ENCODE results near the gene NEMP2.

NEMP2 gene

DNA sequence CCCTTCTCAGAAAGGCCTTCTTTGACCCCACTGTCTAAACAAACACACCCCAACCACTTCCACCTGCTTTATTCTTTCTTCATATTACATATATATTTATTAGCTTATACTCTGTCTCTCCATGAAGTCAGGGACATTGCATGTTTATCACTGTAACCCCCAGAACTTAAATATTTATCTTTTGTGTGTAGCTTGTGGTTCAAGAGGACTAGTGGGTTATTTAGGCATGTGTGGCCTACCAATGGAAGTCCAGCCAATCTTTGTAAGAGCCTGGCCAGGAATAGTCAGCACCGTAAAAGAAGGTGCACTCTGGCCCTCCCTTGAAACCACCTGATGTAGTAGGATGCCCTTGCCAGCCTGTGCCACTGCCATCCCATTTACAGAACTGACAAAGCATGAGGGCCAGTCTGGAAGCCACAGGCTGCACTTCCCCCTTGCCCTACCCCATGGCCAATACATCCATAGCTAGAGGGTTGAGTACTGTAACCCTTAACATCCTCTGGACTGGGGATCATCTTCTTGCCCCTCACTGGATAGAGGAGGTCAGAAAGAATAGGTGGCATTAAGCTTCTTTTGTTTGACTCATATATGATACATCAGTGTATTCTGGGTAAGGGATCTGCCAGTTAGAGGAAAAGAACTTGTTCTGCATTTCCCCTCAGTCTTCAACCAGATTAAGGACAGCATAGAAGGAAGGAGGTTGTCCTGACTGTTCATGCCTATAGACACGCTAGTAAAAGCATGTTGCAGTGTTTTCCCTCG is 4.9 kb downstream of the NEMP2 start:
- in situ Hi-C loops (cut with MboI; ENCODE audit: low pct_unique_long_range_greater_than_20kb, low sequenced_read_pairs, unreplicated experiment): no loop called here
- TF ChIP-seq, protein P1, sequence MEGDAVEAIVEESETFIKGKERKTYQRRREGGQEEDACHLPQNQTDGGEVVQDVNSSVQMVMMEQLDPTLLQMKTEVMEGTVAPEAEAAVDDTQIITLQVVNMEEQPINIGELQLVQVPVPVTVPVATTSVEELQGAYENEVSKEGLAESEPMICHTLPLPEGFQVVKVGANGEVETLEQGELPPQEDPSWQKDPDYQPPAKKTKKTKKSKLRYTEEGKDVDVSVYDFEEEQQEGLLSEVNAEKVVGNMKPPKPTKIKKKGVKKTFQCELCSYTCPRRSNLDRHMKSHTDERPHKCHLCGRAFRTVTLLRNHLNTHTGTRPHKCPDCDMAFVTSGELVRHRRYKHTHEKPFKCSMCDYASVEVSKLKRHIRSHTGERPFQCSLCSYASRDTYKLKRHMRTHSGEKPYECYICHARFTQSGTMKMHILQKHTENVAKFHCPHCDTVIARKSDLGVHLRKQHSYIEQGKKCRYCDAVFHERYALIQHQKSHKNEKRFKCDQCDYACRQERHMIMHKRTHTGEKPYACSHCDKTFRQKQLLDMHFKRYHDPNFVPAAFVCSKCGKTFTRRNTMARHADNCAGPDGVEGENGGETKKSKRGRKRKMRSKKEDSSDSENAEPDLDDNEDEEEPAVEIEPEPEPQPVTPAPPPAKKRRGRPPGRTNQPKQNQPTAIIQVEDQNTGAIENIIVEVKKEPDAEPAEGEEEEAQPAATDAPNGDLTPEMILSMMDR (IDR thresholded peaks at IDR 0.05; ENCODE audit: extremely low read depth, insufficient read depth, missing control alignments): no peak
- no peak for DNase-seq (ENCODE audit: low spot score)

DNA sequence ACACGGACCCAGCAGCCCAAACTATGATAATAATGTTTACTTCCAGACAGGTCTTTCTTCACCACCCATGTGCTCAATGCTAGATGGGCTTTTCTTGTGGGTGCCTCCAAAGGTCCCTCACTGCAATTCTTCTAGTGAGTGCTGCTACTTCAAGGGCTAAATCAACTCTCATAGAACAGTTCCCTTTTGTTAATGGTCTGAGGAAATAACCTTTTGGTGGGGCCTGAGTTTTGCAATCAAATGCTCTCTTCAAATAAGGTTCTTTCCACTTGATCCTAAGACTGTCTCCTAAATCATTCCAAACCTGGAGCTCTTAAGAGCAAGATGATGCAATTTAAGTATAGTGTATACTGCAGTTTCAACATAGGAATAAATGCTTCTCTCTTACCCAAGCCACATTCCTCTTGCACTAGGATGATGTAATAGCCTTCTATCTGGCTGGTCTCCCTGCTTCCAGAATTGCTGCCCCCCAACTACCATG is 6.0 kb downstream of the NEMP2 start:
- DNase-seq (ENCODE audit: low spot score): no peak
- TF ChIP-seq, protein P1 (IDR thresholded peaks at IDR 0.05; ENCODE audit: extremely low read depth, insufficient read depth, missing control alignments): no peak
- in situ Hi-C loops (cut with MboI; ENCODE audit: low pct_unique_long_range_greater_than_20kb, low sequenced_read_pairs, unreplicated experiment): no loop called here

DNA sequence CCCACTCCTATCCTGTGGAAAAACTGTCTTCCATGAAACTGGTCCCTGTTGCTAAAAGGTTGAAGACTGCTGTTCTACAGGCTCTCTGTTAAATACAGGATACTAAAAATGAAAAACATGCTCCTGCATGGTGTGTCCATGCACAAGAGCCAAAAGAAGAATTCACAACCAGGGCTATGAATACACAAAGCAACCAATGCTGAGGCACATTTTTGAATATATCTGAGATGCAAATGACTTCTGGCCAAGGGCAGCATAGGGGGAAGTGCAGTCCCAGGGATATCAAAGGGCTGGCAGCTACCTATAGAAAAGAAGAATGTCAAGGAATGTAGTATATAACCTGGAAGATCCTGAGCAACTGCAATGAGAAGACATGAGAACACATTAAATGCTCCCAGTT is 6.6 kb downstream of the NEMP2 start:
- in situ Hi-C loops (cut with MboI; ENCODE audit: low pct_unique_long_range_greater_than_20kb, low sequenced_read_pairs, unreplicated experiment): no loop called here
- no peak for DNase-seq (ENCODE audit: low spot score)
- TF ChIP-seq, protein P1 (IDR thresholded peaks at IDR 0.05; ENCODE audit: extremely low read depth, insufficient read depth, missing control alignments): no peak

DNA sequence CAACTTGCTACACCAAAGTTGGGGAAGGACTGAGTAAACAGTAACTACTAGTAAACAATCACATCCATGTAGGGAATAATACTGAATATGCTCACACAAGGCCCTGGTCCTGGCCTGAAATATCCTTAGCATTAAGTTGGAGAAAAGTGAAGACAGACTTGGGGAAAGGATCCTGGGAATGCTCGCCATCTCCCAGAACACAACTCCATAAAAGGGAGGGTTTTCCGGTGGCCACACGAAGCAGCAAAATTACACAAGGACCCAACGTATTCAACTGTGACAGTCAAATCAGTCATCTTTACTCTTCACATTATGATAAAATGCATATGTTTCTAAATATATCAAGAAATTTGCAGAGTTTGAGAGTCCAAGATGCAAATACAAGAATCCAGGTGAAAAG is 7.3 kb downstream of the NEMP2 start:
- no peak for DNase-seq (ENCODE audit: low spot score)
- TF ChIP-seq, protein P1 (IDR thresholded peaks at IDR 0.05; ENCODE audit: extremely low read depth, insufficient read depth, missing control alignments): no peak
- in situ Hi-C loops (cut with MboI; ENCODE audit: low pct_unique_long_range_greater_than_20kb, low sequenced_read_pairs, unreplicated experiment): no loop called here

DNA sequence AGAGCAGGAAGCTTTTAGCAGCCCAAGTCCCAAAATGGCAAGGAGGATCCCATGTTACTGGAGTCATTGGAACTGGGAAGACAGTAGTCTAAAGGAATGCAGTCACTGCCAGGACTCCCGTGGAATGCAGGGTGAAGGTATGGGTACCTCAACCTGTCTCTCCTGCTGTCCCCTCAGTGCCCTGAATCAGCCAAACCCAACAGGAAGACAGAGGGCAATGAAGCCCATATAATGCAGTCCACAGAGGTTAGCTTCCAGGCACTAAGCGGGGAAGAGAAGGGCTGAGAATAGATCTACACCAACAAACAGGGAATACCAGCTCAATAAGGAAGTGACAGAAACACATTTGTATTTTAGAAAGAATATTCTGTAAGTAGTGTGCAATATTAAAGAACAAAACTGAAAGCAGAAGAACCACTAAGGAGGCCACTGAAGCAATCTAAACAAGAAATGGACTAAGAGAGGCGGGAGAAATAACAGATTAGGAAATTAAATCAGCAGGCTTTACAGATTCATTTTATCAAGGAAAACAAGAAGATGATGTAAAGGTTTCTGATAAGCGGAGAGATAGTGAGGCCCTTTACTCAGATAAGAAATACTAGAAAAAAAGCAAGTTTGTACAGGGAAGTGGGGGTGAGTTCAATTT is 8.3 kb downstream of the NEMP2 start:
- in situ Hi-C loops (cut with MboI; ENCODE audit: low pct_unique_long_range_greater_than_20kb, low sequenced_read_pairs, unreplicated experiment): no loop called here
- TF ChIP-seq, protein P1 (IDR thresholded peaks at IDR 0.05; ENCODE audit: extremely low read depth, insufficient read depth, missing control alignments): no peak
- DNase-seq (ENCODE audit: low spot score): no peak

DNA sequence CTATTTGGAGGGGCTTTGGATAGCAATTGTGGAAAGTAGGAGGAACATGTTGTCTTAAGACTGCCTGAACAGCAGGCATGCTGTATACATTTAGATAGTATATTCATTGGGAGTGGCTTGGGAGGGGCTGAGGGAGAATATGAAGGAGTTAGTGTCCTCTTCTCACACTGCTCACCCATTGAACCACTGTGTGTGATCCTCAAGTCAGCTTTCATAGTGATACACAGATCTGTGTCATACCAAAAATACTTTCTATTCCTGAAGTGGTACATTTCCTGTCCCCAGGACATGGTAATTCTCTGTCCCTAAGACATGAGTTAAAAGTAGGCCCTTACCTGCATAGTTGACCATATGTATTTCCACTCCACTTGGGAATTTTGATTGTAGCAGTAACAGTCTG is 9.6 kb downstream of the NEMP2 start:
- in situ Hi-C loops (cut with MboI; ENCODE audit: low pct_unique_long_range_greater_than_20kb, low sequenced_read_pairs, unreplicated experiment): no loop called here
- DNase-seq (ENCODE audit: low spot score): no peak
- TF ChIP-seq, protein P1 (IDR thresholded peaks at IDR 0.05; ENCODE audit: extremely low read depth, insufficient read depth, missing control alignments): no peak

Data from GM13977 (cell line).